ENCODE data around the gene SEPTIN2.
A peak's percentile ranks its signal among the peaks of the same experiment; 100 is the strongest.

The SEPTIN2 gene

GRCh38 chr2:241329669-241330615 lies 14.2 kb downstream of the SEPTIN2 start:
- no peak for TF ChIP-seq CTCF (IDR thresholded peaks at IDR 0.05)
- H3K27ac Mint-ChIP-seq = peak overlapping the region; percentile 23
- peaks cover 89% of the 10 kb centered on the region for H3K36me3 Mint-ChIP-seq (ENCODE audit: low read depth)
- peaks cover 5% of the 10 kb centered on the region for H3K4me1 Mint-ChIP-seq
- no peak overlapping the region for H3K4me3 Mint-ChIP-seq
- no peak for DNase-seq
- H3K9me3 Mint-ChIP-seq = peaks cover 9% of the 10 kb centered on the region
- H3K27me3 Mint-ChIP-seq (ENCODE audit: low read depth, poor library complexity) = no peaks in the 10 kb centered on the region

GRCh38 chr2:241330616-241330981 lies 14.9 kb downstream of the SEPTIN2 start:
- TF ChIP-seq CTCF (IDR thresholded peaks at IDR 0.05) = no peak
- Mint-ChIP-seq H3K36me3 (ENCODE audit: low read depth) (peaks cover 90% of the 10 kb centered on the region), H3K27me3 (ENCODE audit: low read depth, poor library complexity) (no peaks in the 10 kb centered on the region), H3K27ac (no peak overlapping the region), H3K4me1 (no peaks in the 10 kb centered on the region), H3K4me3 (no peak overlapping the region), H3K9me3 (peaks cover 9% of the 10 kb centered on the region)
- DNase-seq = no peak

- no peak for DNase-seq
- Mint-ChIP-seq H3K4me1 (no peaks in the 10 kb centered on the region), H3K36me3 (ENCODE audit: low read depth) (peaks cover 84% of the 10 kb centered on the region), H3K9me3 (no peaks in the 10 kb centered on the region), H3K4me3 (no peak overlapping the region), H3K27ac (no peak overlapping the region), H3K27me3 (ENCODE audit: low read depth, poor library complexity) (no peaks in the 10 kb centered on the region)
- TF ChIP-seq CTCF (IDR thresholded peaks at IDR 0.05) = no peak
These were observed 19.1 kb downstream of the SEPTIN2 start for GRCh38 chr2:241334813-241335212.

- no peak for TF ChIP-seq CTCF (IDR thresholded peaks at IDR 0.05)
- no peak overlapping the region for H3K4me3 Mint-ChIP-seq
- H3K9me3 Mint-ChIP-seq = no peaks in the 10 kb centered on the region
- peaks cover 87% of the 10 kb centered on the region for H3K36me3 Mint-ChIP-seq (ENCODE audit: low read depth)
- DNase-seq = no peak
- H3K4me1 Mint-ChIP-seq = no peaks in the 10 kb centered on the region
- no peaks in the 10 kb centered on the region for H3K27me3 Mint-ChIP-seq (ENCODE audit: low read depth, poor library complexity)
- H3K27ac Mint-ChIP-seq = peak overlapping the region; percentile 46
These were observed 24.3 kb downstream of the SEPTIN2 start for GRCh38 chr2:241339839-241340630.

- no peak for DNase-seq
- H3K4me3 Mint-ChIP-seq = no peak overlapping the region
- H3K4me1 Mint-ChIP-seq = no peaks in the 10 kb centered on the region
- no peaks in the 10 kb centered on the region for H3K9me3 Mint-ChIP-seq
- TF ChIP-seq CTCF (IDR thresholded peaks at IDR 0.05) = no peak
- no peaks in the 10 kb centered on the region for H3K27me3 Mint-ChIP-seq (ENCODE audit: low read depth, poor library complexity)
- H3K36me3 Mint-ChIP-seq (ENCODE audit: low read depth) = peaks cover 87% of the 10 kb centered on the region
- peak overlapping the region; percentile 2 for H3K27ac Mint-ChIP-seq
These were observed 25.0 kb downstream of the SEPTIN2 start for GRCh38 chr2:241340631-241341163.
